Vagina (tissue), 2 donors: ENCODE measurements around the gene KCNK10.

ENCODE experiments used
- CTCF ChIP-seq, 3 experiments: fragments of 450-650 bp in 2 of 3; fragments of 200-600 bp in 1 of 3; sonication (generic) in 1 of 3; IDR thresholded peaks; one replicate each; pipeline ENCODE4 v1.5.1; 2017 to 2019; ENCODE audit warnings: antibody characterized with exemption in 3 of 3, mild to moderate bottlenecking in 2 of 3, moderate library complexity in 2 of 3
- POLR2A ChIP-seq, 2 donors: fragments of 450-650 bp; IDR thresholded peaks; one replicate each; pipeline ENCODE4 v1.6.1; 2017; ENCODE audit warnings: antibody characterized with exemption in 2 of 2, mild to moderate bottlenecking in 2 of 2, moderate library complexity in 2 of 2
- POLR2AphosphoS5 ChIP-seq, 2 donors: sonication (generic); formaldehyde crosslinking; IDR thresholded peaks; one replicate each; pipeline ENCODE4 v1.9.0; 2017; ENCODE audit warnings: antibody characterized with exemption in 2 of 2, mild to moderate bottlenecking in 2 of 2, low read depth in 1 of 2; ENCODE audit not compliant: insufficient read depth in 1 of 2

GRCh38 chr14:88209273-88209672 is 113.8 kb downstream of the KCNK10 start:
- TF ChIP-seq POLR2A (IDR thresholded peaks at IDR 0.05) (no peak), POLR2AphosphoS5 (IDR thresholded peaks at IDR 0.05; ENCODE audit: insufficient read depth in 1 of 2, low read depth in 1 of 2) (no peak), CTCF (IDR thresholded peaks at IDR 0.05) (no peak)
